GM23338 (cell line): ENCODE measurements around the gene RPS19. TPM values are rescaled to one million over a fixed set of nuclear protein-coding genes. Genes with fewer than 3 reads are reported as not detected.
A peak's percentile ranks its signal among the peaks of the same experiment; 100 is the strongest.
"Not testable (repeated sequence)": the region's sequence is repeated elsewhere in the genome, so short reads cannot be mapped to it uniquely, and the experiment has no call there.

Experiments used
- ATAC-seq: fragments of 200-7000 bp; cut with Tn5 transposase; 3 replicates; pipeline ENCODE4 v1.9.1; 2020
- DNase-seq: peaks from one replicate; pipeline ENCODE4 v3.0.0-alpha.2; 2015; ENCODE audit warnings: low spot score
- H2AFZ ChIP-seq: fragments of 200-600 bp; sonication (generic); 2 replicates; pipeline ENCODE4 v1.8.0; 2016; ENCODE audit warnings: antibody characterized with exemption, mild to moderate bottlenecking, moderate library complexity
- H3F3A ChIP-seq: fragments of 200-600 bp; sonication (generic); replicated peaks from 2 replicates; pipeline ENCODE4 v1.8.0; 2017; ENCODE audit warnings: antibody characterized with exemption, mixed run types, low read depth
- H3K27ac ChIP-seq: fragments of 200-600 bp; sonication (generic); 2 replicates; pipeline ENCODE4 v1.6.1; 2016; ENCODE audit warnings: low read depth
- H3K27me3 ChIP-seq: fragments of 200-600 bp; sonication (generic); 2 replicates; pipeline ENCODE4 v1.8.0; 2016; ENCODE audit warnings: mild to moderate bottlenecking, mixed run types, moderate library complexity; ENCODE audit not compliant: insufficient read depth
- H3K36me3 ChIP-seq: fragments of 200-600 bp; sonication (generic); 2 replicates; pipeline ENCODE4 v1.8.0; 2016; ENCODE audit warnings: mild to moderate bottlenecking; ENCODE audit not compliant: insufficient read depth
- H3K4me1 ChIP-seq: fragments of 200-600 bp; sonication (generic); 2 replicates; pipeline ENCODE4 v1.8.0; 2016; ENCODE audit warnings: mild to moderate bottlenecking, moderate library complexity; ENCODE audit not compliant: insufficient read depth
- H3K4me2 ChIP-seq: fragments of 200-600 bp; sonication (generic); 2 replicates; pipeline ENCODE4 v1.7.1; 2017; ENCODE audit warnings: mixed run types
- H3K4me3 ChIP-seq: fragments of 200-600 bp; sonication (generic); 2 replicates; pipeline ENCODE4 v1.6.1; 2016; ENCODE audit warnings: mixed run types
- H3K79me2 ChIP-seq: fragments of 200-600 bp; sonication (generic); replicated peaks from 2 replicates; pipeline ENCODE4 v1.8.0; 2017; ENCODE audit warnings: mild to moderate bottlenecking; ENCODE audit not compliant: insufficient read depth
- H3K9me2 ChIP-seq: fragments of 200-600 bp; sonication (generic); 2 replicates; pipeline ENCODE4 v1.8.0; 2017; ENCODE audit not compliant: insufficient read depth
- H4K20me1 ChIP-seq: fragments of 200-600 bp; sonication (generic); replicated peaks from 2 replicates; pipeline ENCODE4 v1.8.0; 2017; ENCODE audit warnings: mild to moderate bottlenecking; ENCODE audit not compliant: insufficient read depth
- H3K27ac Mint-ChIP-seq: 2 replicates; pipeline ENCODE4 v1.8.0; 2020; ENCODE audit warnings: inconsistent platforms, mild to moderate bottlenecking, moderate library complexity, mixed read lengths
- H3K27me3 Mint-ChIP-seq: 3 replicates; pipeline ENCODE4 v1.8.0; 2022; ENCODE audit warnings: low read depth, mild to moderate bottlenecking, moderate library complexity, mixed read lengths, inconsistent platforms; ENCODE audit not compliant: insufficient read depth, poor library complexity
- H3K36me3 Mint-ChIP-seq: 3 replicates; pipeline ENCODE4 v1.8.0; 2021; ENCODE audit warnings: low read depth, mild to moderate bottlenecking, inconsistent platforms, moderate library complexity, mixed read lengths
- H3K4me1 Mint-ChIP-seq: 3 replicates; pipeline ENCODE4 v1.8.0; 2020; ENCODE audit warnings: mild to moderate bottlenecking, inconsistent platforms, mixed read lengths
- H3K4me3 Mint-ChIP-seq: 3 replicates; pipeline ENCODE4 v1.8.0; 2021; ENCODE audit warnings: moderate library complexity, mild to moderate bottlenecking, inconsistent platforms, mixed read lengths
- H3K9me3 Mint-ChIP-seq: 3 replicates; pipeline ENCODE4 v1.8.0; 2020; ENCODE audit warnings: moderate library complexity, mild to moderate bottlenecking, inconsistent platforms, mixed read lengths
- CREB1 ChIP-seq: fragments of 250-450 bp; sonication (Bioruptor Pico); IDR thresholded peaks from 2 replicates; pipeline ENCODE4 v1.5.0; 2020; ENCODE audit warnings: low read depth, mild to moderate bottlenecking, moderate library complexity
- EZH2 ChIP-seq: fragments of 200-600 bp; sonication (generic); IDR thresholded peaks from one replicate; pipeline ENCODE4 v1.8.0; 2017; ENCODE audit warnings: antibody characterized with exemption, mild to moderate bottlenecking, low read depth; ENCODE audit not compliant: unreplicated experiment
- EZH2phosphoT487 ChIP-seq: fragments of 200-600 bp; sonication (generic); IDR thresholded peaks from one replicate; pipeline ENCODE4 v1.8.1; 2018; ENCODE audit warnings: antibody characterized with exemption; ENCODE audit not compliant: unreplicated experiment
- JUNB ChIP-seq: IDR thresholded peaks from one replicate; pipeline ENCODE4 v1.6.1; 2016; ENCODE audit warnings: antibody characterized with exemption; ENCODE audit not compliant: unreplicated experiment
- NANOG ChIP-seq: IDR thresholded peaks from 2 replicates; pipeline ENCODE4 v1.6.1; 2016; ENCODE audit warnings: antibody characterized with exemption, borderline replicate concordance
- POLR2AphosphoS5 ChIP-seq: IDR thresholded peaks from 2 replicates; pipeline ENCODE4 v1.6.1; 2016; ENCODE audit warnings: antibody characterized with exemption, low read depth
- ZNF331 ChIP-seq: fragments of 250-450 bp; sonication (Bioruptor Pico); IDR thresholded peaks from 2 replicates; pipeline ENCODE4 v1.5.0; 2020; ENCODE audit warnings: low read depth, mild to moderate bottlenecking, moderate library complexity
- polyA plus RNA-seq: library from polyadenylated mRNA; unstranded; fragments of >200 nt; fragmentation: Nextera tagmentation; extraction: Ambion mirVana; gene quantifications from 2 replicates; pipeline ENCODE4 v1.2.1, GENCODE V29; 2016
- total RNA-seq: library from RNA; depleted of rRNA; stranded (reverse); fragments of >200 nt; shearing (Covaris generic); gene quantifications from 2 replicates; pipeline ENCODE4 v1.2.3, GENCODE V29; 2014

RPS19 gene
- total and polyA plus RNA-seq, 2 experiments from 2014 or later: 1,798 to 4,073 TPM

DNA sequence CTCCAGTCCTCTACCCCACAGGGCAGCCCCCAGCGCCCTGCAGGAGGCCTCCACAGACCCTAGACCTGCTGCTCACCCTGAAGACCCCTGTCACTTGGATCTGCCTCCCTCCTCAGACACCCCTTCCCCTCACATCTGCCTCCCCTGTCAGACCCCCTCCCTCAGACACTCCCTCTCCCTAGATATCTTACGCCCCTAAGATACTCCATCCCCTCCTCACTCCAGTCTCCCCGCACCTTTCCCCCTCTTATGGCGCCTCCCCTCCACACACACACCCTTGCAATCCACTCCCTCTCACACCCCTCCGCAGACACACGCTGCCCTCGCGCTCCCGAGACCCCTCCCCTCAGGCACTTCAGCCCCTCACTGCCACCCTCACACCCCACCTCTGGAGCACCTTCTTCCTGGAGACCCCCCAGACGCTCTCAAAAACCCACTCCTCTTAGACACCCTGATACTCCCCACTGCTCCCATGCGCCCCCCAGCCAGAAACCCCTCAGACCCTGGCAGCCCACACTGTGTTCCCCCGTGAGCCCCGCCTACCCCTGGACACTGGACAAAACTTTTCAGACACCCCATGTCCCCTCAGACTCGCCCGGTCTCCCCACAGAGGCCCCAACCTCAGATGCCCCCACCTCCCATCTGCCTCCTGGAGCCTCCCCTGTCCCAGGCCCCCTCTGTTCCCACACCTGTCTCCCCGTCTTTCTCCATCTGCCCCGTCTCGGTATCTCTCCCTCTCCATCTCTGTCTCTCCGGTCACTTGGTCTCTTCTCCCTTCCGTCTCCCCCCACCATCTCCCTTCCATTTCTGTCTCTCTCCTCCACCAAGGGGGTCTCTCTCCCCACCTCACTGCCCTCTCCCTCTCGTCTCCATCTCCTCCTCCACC, 53.7 kb downstream of the RPS19 start:
- H3K36me3 ChIP-seq: no peaks in the 10 kb centered on the region
- H3K36me3 Mint-ChIP-seq: no peaks in the 10 kb centered on the region; the same call in 2 of the 3 replicates
- no peak overlapping the region for H2AFZ ChIP-seq
- H3K4me1 ChIP-seq: peaks cover 5% of the 10 kb centered on the region; the same call in 1 of the 2 replicates
- H3K9me2 ChIP-seq: no peaks in the 10 kb centered on the region
- DNase-seq (peak; percentile 74), ATAC-seq (peak; percentile 38)
- peaks cover 11% of the 10 kb centered on the region for H3K4me1 Mint-ChIP-seq
- peak overlapping the region; percentile 67 for H3K4me3 Mint-ChIP-seq
- H3K79me2 ChIP-seq: no peaks in the 10 kb centered on the region
- no peaks in the 10 kb centered on the region; the same call in 1 of the 2 replicates for H4K20me1 ChIP-seq
- peak overlapping the region; percentile 54 for H3K4me3 ChIP-seq
- H3K27me3 ChIP-seq: peaks cover 100% of the 10 kb centered on the region
- H3K27me3 Mint-ChIP-seq: peaks cover 54% of the 10 kb centered on the region
- 0 out of 3 replicates have a peak, but pooled peaks cover 3% of the 10 kb centered on the region for H3K9me3 Mint-ChIP-seq
- no peak overlapping the region for H3K27ac Mint-ChIP-seq
- TF ChIP-seq EZH2phosphoT487 (no peak), EZH2 (peak; percentile 77)
- H3K4me2 ChIP-seq: peak overlapping the region; percentile 73
- no peak overlapping the region for H3K27ac ChIP-seq
- H3F3A ChIP-seq: 0 out of 2 replicates have a peak, but pooled peaks cover 3% of the 10 kb centered on the region

DNA sequence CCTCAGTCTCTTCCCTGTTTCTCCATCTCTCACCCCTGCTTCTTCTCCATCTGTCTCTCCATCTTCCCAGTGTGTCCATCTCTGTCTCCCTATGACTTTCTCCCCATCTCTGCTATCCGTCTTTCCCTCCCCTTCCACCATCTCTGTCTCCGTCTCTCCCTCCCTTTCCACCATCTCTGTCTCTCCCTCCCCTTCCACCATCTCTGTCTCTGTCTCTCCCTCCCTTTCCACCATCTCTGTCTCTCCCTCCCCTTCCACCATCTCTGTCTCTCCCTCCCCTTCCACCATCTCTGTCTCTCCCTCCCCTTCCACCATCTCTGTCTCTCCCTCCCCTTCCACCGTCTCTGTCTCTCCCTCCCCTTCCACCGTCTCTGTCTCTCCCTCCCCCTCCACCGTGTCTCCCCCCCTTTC, 54.4 kb downstream of the RPS19 start:
- H3K9me2 ChIP-seq, H3K4me3 ChIP-seq, H3K36me3 Mint-ChIP-seq, H4K20me1 ChIP-seq, H3K27ac Mint-ChIP-seq, H3K79me2 ChIP-seq, H3K4me1 Mint-ChIP-seq, H3K4me1 ChIP-seq, H3K9me3 Mint-ChIP-seq, ATAC-seq, H3K4me2 ChIP-seq, DNase-seq, H3K36me3 ChIP-seq, H3K27ac ChIP-seq, H2AFZ ChIP-seq, H3F3A ChIP-seq: not testable (repeated sequence)
- H3K27me3 ChIP-seq: peaks cover 100% of the 10 kb centered on the region
- H3K27me3 Mint-ChIP-seq: peaks cover 50% of the 10 kb centered on the region
- H3K4me3 Mint-ChIP-seq: peak overlapping the region; percentile 19; the same call in 1 of the 3 replicates

GRCh38 chr19:41915021-41915775, 55.1 kb downstream of the RPS19 start:
- no peaks in the 10 kb centered on the region for H3K79me2 ChIP-seq
- H3K27me3 Mint-ChIP-seq: peaks cover 43% of the 10 kb centered on the region
- H3K4me1 ChIP-seq: peaks cover 5% of the 10 kb centered on the region; the same call in 1 of the 2 replicates
- no peaks in the 10 kb centered on the region; the same call in 1 of the 2 replicates for H4K20me1 ChIP-seq
- no peak overlapping the region for H3K27ac ChIP-seq
- peak; percentile 45 for DNase-seq
- no peaks in the 10 kb centered on the region for H3K9me2 ChIP-seq
- H3K27me3 ChIP-seq: peaks cover 100% of the 10 kb centered on the region
- H3K36me3 ChIP-seq: no peaks in the 10 kb centered on the region
- no peak for ATAC-seq
- H3K9me3 Mint-ChIP-seq: 0 out of 3 replicates have a peak, but pooled peaks cover 3% of the 10 kb centered on the region
- no peak overlapping the region for H3K4me3 Mint-ChIP-seq
- H3K36me3 Mint-ChIP-seq: no peaks in the 10 kb centered on the region; the same call in 2 of the 3 replicates
- no peak overlapping the region for H3K27ac Mint-ChIP-seq
- peaks cover 4% of the 10 kb centered on the region; the same call in 1 of the 2 replicates for H3F3A ChIP-seq
- peak overlapping the region; percentile 43 for H3K4me3 ChIP-seq
- no peak overlapping the region for H2AFZ ChIP-seq
- peak overlapping the region; percentile 74 for H3K4me2 ChIP-seq
- H3K4me1 Mint-ChIP-seq: peaks cover 8% of the 10 kb centered on the region
- no peak for TF ChIP-seq NANOG
- TF ChIP-seq CREB1 (CRISPR knock-in tag): no peak
- no peak for TF ChIP-seq JUNB
- TF ChIP-seq EZH2: peak; percentile 88
- TF ChIP-seq POLR2AphosphoS5: no peak
- TF ChIP-seq EZH2phosphoT487: no peak
- TF ChIP-seq ZNF331: no peak
